H7 (cell line): ENCODE data around the gene RABL3. TPM values are rescaled to one million over a fixed set of nuclear protein-coding genes. Genes with fewer than 3 reads are reported as not detected.
A peak's percentile ranks its signal among the peaks of the same experiment; 100 is the strongest.
"Not testable (repeated sequence)": the region's sequence is repeated elsewhere in the genome, so short reads cannot be mapped to it uniquely, and the experiment has no call there.

Experiments
- DNase-seq: peaks from one replicate; pipeline ENCODE4 v3.0.0; 2012
- H3K27me3 ChIP-seq: 2 replicates; pipeline ENCODE4 v1.6.0; 2011; ENCODE audit warnings: mild to moderate bottlenecking, low read length; ENCODE audit not compliant: control insufficient read depth, insufficient read depth
- H3K36me3 ChIP-seq: replicated peaks from 2 replicates; pipeline ENCODE4 v1.5.1; 2011; ENCODE audit warnings: low read length; ENCODE audit not compliant: control insufficient read depth, insufficient read depth
- H3K4me3 ChIP-seq: 2 replicates; pipeline ENCODE4 v1.5.1; 2011; ENCODE audit warnings: low read depth, mild to moderate bottlenecking, control low read depth, low read length, moderate library complexity; ENCODE audit not compliant: insufficient read depth
- total RNA-seq: library from RNA; depleted of rRNA; stranded (reverse); fragments of >200 nt; shearing (Covaris generic); gene quantifications from 2 replicates; pipeline ENCODE4 v1.2.3, GENCODE V29; 2014

The RABL3 gene
- total RNA-seq, 1 experiment from 2014 or later = 13.2 TPM

DNA sequence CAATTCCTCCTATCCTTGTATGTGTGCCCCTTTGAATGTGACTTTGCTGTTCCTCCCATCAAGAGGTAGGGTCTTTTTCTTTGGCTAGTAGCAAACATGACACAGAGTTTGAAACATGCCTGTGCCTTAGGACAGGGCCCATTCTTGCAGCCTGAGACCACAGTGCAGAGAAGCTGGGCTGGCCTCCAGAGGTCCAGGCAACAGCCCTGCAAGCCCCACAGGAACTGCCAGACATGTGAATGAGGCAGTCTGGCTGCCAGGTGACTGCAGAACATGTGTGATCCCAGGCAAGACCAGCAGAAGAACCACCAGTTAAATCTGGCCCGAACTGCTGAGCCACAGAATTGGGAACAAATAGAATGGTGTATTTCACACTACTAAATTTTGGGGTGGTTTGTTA is 59.1 kb downstream of the RABL3 start:
- H3K27me3 ChIP-seq = no peaks in the 10 kb centered on the region
- no peaks in the 10 kb centered on the region for H3K36me3 ChIP-seq
- DNase-seq = no peak
- H3K4me3 ChIP-seq = no peak overlapping the region

DNA sequence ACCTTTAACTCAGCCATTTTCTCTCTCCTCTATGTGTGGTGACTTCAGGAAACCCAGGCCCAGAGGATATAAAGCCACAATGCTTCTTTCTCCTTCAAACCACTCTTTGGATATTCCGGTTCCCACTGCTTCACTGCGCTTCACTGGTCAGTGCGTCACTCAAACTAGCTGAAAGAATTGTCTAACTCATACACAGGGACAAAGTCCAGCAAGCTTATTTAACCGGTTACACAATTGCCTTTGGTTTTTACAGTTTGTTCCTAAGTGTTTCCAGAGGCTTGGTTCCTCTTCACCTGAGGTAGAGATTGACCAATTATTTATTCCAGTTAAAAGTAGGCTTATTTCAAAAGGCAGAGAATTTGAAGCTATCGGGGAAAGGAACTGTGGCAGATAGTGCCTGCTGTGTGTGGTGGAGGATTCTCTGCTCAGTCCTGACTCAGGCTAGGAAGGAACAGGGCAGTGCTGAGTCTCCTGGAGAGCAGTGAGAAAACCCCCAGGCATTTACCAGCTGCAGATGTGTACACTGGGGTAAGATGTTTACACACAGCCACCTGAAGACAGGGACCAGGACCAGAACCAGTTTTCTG is 60.1 kb downstream of the RABL3 start, which contains the start of gene HGD:
TSS of gene HGD (minus strand) at position 145 of the 587 bp plus-strand sequence. CDS start at position 17, 128 bp downstream.
- H3K27me3 ChIP-seq = no peaks in the 10 kb centered on the region
- H3K36me3 ChIP-seq = no peaks in the 10 kb centered on the region
- H3K4me3 ChIP-seq = no peak within 1 kb of the TSS
- DNase-seq = no peak

DNA sequence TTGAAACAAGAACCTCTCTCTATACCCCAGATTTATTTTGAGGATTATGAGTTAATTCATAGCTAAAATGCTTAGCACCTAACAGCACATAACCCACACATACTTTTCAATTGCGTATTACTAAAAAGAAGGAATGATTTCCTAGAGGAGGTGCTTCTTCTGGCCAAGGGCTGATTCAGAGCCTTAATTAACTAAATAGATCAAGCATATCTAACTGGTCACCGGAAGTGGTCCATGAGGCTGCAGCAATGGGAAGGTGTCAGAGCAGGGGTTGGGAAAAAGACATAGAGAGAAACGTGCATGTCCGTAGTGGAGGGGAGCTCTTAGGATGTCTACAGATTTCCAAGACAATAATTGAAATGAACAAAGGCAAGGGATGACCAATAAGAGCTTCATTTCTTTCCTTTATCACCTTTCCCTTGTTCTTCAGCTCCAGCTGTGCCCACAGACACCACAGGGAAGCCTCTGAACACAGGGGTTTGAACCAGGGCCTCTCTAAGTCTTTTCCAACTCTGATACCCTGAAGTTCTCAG is 60.7 kb downstream of the RABL3 start:
- Histone ChIP-seq H3K36me3 (no peaks in the 10 kb centered on the region), H3K27me3 (no peaks in the 10 kb centered on the region), H3K4me3 (no peak overlapping the region)
- DNase-seq = no peak

DNA sequence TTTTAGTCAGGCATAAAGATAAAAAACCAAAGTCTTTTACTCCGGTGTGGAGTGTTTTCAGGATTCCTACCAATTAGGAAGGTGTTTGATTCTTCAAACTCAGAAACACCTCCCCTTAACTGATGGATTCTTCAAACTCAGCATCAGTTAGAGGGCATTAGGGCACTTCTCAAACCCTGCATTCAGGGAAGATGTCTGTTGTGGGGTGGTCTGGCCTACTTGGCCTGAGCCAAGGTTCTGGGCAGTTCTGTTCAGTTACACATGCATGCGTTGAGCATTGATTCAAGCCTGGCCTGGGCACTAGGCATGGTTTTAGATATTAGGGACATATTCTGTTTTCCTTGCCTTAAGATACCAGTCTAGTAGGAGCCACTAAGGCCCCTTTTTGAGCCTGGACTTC is 61.3 kb downstream of the RABL3 start:
- H3K36me3 ChIP-seq = no peaks in the 10 kb centered on the region
- no peak overlapping the region for H3K4me3 ChIP-seq
- DNase-seq = no peak
- no peaks in the 10 kb centered on the region for H3K27me3 ChIP-seq

DNA sequence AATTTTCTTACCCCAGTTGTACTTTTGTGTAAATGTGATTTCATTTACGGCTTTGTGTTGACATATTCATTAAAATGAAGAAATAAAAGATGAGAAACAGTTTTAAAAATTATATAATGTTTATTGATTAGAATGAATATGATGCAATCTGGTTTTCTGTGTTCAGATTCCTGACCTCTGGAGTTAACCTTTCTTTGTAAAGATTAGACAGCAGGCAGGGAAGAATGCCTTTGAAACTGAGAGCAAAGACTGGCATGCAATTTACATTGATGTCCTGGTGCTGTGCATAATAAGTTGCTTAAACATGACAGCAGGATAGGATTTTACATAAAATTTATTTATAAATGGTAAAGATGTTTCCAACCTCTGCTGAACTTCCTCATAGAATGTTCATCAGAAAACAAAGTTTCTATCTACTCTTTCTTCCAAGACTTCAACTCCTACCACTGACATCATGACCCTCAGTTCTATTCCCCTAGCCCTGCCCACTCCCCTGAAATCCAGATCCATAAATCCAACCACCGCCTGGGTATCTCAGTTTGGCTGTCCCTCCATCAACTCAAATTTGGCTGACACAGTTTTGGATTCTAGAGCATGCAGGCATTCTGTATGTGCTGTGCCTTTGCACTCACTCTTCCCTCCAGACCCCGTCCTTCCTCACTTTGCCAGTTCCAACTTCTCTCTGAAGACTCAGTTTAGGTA is 62.0 kb downstream of the RABL3 start:
- H3K36me3 ChIP-seq = no peaks in the 10 kb centered on the region
- no peak for DNase-seq
- H3K27me3 ChIP-seq = no peaks in the 10 kb centered on the region
- no peak overlapping the region for H3K4me3 ChIP-seq

DNA sequence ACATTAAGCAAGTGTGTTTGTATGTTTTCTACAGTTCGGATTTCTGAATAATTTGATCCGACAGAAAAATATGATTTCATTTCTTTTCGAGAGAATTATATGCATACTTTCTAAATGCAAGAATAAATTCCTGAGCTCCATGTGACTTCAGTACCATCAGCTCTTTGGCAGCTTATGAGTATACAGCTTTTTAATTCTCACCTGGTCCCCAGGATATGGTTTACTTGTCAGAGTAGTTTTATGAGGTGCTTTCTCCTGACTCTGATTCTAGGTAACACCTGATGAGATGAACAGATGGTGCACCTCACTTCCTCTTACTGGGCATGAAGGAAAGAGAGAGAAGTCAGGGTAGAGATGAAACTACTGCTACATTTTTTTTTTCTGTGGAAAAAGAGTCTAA is 63.3 kb downstream of the RABL3 start:
- no peak for DNase-seq
- H3K36me3 ChIP-seq = no peaks in the 10 kb centered on the region
- no peaks in the 10 kb centered on the region for H3K27me3 ChIP-seq
- no peak overlapping the region for H3K4me3 ChIP-seq

GRCh38 chr3:120678331-120678947 is 63.9 kb downstream of the RABL3 start:
- no peaks in the 10 kb centered on the region for H3K27me3 ChIP-seq
- no peak overlapping the region for H3K4me3 ChIP-seq
- peak; percentile 13 for DNase-seq
- H3K36me3 ChIP-seq = no peaks in the 10 kb centered on the region

- H3K4me3 ChIP-seq, H3K36me3 ChIP-seq, DNase-seq, H3K27me3 ChIP-seq: not testable (repeated sequence)
Measured at GRCh38 chr3:120677193-120677592, 65.1 kb downstream of the RABL3 start.

GRCh38 chr3:120673116-120673515 is 69.2 kb downstream of the RABL3 start:
- no peak overlapping the region for H3K4me3 ChIP-seq
- DNase-seq = no peak
- no peaks in the 10 kb centered on the region for H3K36me3 ChIP-seq
- H3K27me3 ChIP-seq = no peaks in the 10 kb centered on the region

DNA sequence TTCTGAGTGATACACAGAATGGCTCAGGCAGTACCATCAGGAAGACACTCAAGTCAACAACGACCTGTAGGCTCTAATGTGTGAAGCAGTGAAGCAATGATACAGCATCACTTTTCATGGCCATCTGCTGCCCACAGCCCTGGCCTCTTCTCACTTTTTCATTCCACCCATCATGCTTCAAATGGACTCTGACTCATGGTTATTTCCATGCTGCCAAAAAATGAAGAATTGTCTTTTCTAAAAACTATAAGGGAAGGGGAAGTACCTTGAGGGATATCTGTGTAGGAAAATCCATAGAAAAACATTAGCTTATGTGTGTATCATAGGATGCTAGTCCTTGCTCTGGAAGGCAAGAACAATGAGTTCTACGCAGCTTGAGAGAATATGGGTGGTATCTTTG is 71.7 kb downstream of the RABL3 start:
- DNase-seq = no peak
- Histone ChIP-seq H3K4me3 (no peak overlapping the region), H3K27me3 (no peaks in the 10 kb centered on the region), H3K36me3 (no peaks in the 10 kb centered on the region)

GRCh38 chr3:120664926-120665325 is 77.4 kb downstream of the RABL3 start:
- H3K27me3 ChIP-seq = no peaks in the 10 kb centered on the region
- H3K36me3 ChIP-seq = no peaks in the 10 kb centered on the region
- DNase-seq = no peak
- H3K4me3 ChIP-seq = no peak overlapping the region

- H3K4me3 ChIP-seq = no peak overlapping the region
- no peak for DNase-seq
- no peaks in the 10 kb centered on the region for H3K36me3 ChIP-seq
- H3K27me3 ChIP-seq = no peaks in the 10 kb centered on the region
Measured at GRCh38 chr3:120661945-120662344, 80.4 kb downstream of the RABL3 start.

DNA sequence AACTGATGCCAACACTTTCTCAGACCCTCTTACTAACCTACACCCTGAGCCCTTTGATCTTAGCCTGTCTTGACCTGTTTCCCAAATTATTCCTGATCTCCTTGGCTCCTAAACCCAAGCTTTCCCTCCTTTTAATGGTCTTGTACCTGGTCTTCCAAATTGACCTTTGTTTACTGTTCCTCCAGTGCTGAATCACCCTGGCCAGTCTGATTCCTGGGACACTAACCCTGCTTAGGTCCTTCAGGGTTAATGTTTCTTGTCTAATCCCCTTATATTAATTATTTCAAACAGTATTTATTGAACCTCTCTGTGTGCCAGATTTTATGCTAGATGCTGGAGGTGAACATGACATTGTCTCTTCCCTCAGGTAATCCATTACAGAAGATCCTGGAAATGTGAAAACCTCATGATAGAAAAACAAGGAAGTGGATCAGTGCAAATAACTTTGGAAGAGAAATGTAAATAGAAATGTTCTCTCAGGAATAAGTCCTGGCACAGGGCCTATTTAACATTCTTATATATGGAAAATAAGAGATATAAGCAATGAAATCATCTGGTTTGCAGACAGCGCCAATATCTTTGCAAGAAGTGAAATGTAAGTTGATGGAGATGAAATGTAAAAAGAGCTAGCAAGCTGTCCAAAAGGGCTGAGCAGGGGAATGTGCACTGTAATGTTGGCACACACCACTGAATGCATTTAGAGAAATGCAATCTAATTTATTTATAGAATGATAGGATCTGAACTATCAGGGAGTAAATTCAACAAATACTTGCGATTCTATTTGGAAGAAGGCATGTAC is 81.0 kb downstream of the RABL3 start:
- Histone ChIP-seq H3K4me3 (no peak overlapping the region), H3K27me3 (no peaks in the 10 kb centered on the region), H3K36me3 (no peaks in the 10 kb centered on the region)
- no peak for DNase-seq

GRCh38 chr3:120659834-120660233 is 82.5 kb downstream of the RABL3 start:
- no peaks in the 10 kb centered on the region for H3K27me3 ChIP-seq
- no peak overlapping the region for H3K4me3 ChIP-seq
- no peak for DNase-seq
- no peaks in the 10 kb centered on the region for H3K36me3 ChIP-seq
